Right lung (tissue), 5 donors: ENCODE measurements around the gene KIF27. TPM values are rescaled to one million over a fixed set of nuclear protein-coding genes. Genes with fewer than 3 reads are reported as not detected.
A peak's percentile ranks its signal among the peaks of the same experiment; 100 is the strongest.
"Not testable (repeated sequence)": the region's sequence is repeated elsewhere in the genome, so short reads cannot be mapped to it uniquely, and the experiment has no call there.

Experiments used
- DNase-seq, 2 donors: peaks; one replicate each; pipeline ENCODE4 v3.0.0-alpha.2; 2013
- polyA plus RNA-seq, 5 donors: library from polyadenylated mRNA; unstranded; fragments of 120-200 nt; gene quantifications; one replicate each; pipeline versions ENCODE4 v1.2.1 to v1.2.3, GENCODE V29; 2013; ENCODE audit warnings: inconsistent platforms in 1 of 5, low replicate concordance in 1 of 5; ENCODE audit not compliant: insufficient read length in 5 of 5, insufficient read depth in 1 of 5

KIF27 gene
- polyA plus RNA-seq, 5 donors, result 12.9 to 22.5 (median 21.0) TPM

GRCh38 chr9:83932851-83933250, 11.6 kb upstream of the KIF27 start:
- DNase-seq, result no peak

- DNase-seq, result no peak
Measured at GRCh38 chr9:83932011-83932410, 10.8 kb upstream of the KIF27 start.

DNA sequence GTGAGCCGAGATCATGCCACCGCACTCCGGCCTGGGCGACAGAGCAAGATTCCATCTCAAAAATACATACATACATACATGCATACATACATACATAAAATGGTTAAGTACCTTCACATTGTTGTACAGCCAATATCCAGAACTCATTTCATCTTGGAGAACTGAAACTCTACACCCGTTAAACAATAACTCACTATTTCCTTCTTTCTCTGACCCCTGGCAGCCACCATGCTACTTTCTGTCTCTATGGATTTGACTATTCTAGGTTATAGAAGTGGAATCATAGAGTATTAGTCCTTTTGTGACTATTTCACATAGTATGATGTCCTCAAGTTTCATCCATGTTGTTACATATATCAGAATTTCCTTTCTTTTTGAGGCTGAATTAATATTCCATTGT, 9.6 kb upstream of the KIF27 start:
- no peak for DNase-seq

DNA sequence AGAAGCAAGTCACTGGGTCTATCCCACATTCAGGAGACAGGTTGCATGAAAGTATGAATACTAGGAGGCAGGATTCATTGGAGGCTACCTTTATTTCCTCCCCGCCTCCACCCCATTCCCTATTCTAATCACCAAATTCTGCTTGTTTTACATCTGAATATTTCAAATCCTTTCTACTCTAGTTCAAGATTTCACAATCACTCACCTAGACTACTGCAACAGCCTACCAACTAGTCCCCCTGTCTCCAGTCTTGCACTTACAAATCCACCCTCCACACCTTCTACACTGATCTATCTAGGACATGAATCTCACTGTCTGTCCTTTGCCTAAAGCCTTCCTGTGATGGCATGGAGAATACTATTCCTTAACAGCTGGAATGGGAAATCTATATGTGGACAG, 6.4 kb upstream of the KIF27 start:
- DNase-seq, result no peak

DNA sequence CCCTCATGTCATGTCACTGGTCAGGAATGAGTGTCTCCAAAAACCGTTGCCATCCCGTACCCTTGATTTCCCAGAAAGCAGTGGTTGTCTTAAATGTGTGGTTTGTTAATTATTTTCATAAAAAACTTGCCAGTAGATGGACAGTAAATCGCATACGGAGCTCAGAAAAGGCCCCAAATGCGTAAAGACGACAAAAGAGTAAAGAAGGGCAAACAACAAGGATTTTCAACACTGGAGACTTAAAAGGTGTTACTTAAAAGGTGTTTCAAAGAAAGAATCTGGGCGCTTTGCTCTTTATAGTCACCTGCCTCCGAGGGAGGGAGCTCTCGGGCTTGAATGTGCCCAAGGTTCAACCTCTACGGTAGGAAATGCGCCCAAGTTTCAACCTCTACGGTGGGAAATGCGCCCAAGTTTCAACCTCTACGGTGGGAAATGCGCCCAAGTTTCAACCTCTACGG, 734 bp downstream of the KIF27 start:
- DNase-seq, result no peak

- no peak for DNase-seq
Measured at GRCh38 chr9:83919111-83919510, 2.1 kb downstream of the KIF27 start.

GRCh38 chr9:83912194-83912593, 9.0 kb downstream of the KIF27 start:
- not testable (repeated sequence) for DNase-seq

- DNase-seq, result no peak
Measured at GRCh38 chr9:83906144-83906543, 15.1 kb downstream of the KIF27 start.

GRCh38 chr9:83900615-83901014, 20.6 kb downstream of the KIF27 start:
- not testable (repeated sequence) for DNase-seq

GRCh38 chr9:83894301-83894700, 26.9 kb downstream of the KIF27 start:
- DNase-seq, result not testable (repeated sequence)

GRCh38 chr9:83886498-83886897, 34.7 kb downstream of the KIF27 start:
- DNase-seq, result not testable (repeated sequence)

- not testable (repeated sequence) for DNase-seq
Measured at GRCh38 chr9:83885559-83886240, 35.5 kb downstream of the KIF27 start.

DNA sequence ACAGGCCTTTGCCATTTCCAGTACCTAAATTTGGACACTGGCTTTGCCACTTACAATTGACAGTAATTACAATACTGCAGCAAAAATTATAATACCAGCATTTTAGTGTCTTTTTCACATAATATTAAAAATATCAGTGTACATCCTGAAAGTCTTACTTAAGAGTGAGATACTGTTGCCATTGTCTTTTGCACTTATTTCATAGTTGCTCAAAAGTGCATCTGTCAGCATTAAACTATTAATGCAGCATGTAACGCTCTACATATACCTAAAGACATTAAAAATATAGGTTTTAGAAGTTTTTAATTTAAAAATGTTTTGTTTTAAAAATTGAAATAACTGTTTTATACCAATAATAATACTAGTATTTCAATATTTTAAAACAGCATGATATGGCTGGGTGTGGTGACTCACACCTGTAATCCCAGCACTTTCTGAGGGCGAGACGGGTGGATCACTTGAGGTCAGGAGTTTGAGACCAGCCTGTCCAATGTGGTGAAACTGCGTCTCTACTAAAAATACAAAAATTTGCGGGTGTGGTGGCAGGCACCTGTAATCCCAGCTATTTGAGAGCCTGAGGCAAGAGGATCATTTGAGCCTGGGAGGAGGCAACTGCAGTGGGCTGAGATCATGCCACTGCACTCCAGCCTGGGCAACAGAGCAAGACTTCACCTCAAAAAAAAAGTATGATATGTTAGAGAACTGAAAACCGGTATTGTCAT, 39.4 kb downstream of the KIF27 start:
- not testable (repeated sequence) for DNase-seq

DNA sequence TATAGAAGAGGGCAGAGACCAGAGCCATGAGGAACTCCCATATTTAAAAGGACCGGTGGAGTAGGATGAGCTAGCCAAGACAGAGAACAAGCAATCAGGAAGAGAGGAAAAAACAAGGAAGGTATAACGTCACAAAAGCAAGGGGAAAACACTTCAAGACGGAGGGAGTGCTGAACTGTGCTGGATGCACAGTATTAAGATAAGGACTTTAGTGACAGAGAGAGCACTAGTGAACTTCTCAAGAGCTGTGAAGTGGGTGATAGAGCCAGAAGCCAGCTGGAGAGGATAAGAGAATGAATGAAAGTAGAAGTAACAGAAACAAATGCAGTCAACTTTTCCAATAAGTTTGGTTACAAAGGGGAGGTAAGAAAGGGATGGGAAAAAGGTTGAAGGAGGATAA, 45.7 kb downstream of the KIF27 start:
- not testable (repeated sequence) for DNase-seq

- DNase-seq, result not testable (repeated sequence)
Measured at GRCh38 chr9:83849895-83850294, 71.3 kb downstream of the KIF27 start.

DNA sequence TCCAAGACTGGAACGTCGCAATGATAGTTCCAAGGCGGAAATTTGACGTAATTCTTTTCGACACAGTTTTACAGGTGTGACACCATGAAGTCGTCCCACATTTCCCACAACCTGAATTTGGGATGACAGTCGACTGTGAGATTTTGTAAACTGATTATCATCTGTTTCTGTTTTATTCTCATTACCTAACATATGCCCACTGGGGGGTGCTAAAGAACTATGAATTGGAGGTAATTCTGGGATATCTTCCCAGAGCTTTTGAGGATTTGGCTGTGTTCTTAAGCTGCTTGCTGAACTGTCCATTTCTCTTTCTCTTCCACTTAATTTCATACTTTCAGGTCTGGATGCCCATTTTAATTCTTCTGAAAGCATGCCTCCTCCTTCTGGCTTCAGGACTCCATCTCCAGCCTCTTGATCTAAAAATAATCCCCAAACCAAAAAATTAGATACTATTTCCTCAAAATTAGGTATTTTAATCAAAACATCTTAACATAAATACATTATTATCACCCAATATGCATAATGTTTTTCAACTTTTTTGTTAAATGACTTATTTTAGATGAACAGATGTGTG, 84.1 kb downstream of the KIF27 start:
- DNase-seq, result not testable (repeated sequence)

GRCh38 chr9:83830426-83831071, 90.7 kb downstream of the KIF27 start:
- not testable (repeated sequence) for DNase-seq

DNA sequence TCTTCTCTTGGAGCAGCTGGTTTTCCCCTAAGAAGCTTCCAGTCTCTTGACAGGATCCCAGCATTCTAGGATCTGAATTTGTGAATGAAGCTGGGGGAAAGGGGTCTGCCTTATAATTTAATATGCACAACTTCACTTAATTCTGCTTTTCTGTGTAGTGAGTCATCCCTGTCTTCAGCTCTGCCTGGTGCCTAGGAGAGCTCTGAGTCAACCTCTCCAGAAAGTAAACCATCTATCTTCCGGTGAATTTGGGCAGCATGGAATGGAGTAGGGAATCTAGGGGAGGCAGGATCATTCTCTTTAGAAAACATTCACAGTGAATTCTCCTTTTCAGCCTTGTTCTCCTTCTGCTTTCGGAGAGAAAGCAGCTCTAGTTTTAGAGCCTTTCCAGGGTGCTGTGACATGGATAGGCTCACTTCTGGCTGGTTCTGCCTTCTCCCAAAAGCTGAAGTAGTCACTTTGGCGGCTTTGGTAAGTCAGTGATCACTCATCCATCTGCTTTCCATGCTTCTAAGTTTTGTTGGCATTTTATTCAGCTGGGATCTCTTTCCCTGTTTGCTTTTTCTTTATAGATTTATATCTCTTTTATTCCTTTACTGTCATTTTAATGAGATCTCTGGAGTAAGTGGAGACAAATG, 96.1 kb downstream of the KIF27 start:
- DNase-seq, result not testable (repeated sequence)

DNA sequence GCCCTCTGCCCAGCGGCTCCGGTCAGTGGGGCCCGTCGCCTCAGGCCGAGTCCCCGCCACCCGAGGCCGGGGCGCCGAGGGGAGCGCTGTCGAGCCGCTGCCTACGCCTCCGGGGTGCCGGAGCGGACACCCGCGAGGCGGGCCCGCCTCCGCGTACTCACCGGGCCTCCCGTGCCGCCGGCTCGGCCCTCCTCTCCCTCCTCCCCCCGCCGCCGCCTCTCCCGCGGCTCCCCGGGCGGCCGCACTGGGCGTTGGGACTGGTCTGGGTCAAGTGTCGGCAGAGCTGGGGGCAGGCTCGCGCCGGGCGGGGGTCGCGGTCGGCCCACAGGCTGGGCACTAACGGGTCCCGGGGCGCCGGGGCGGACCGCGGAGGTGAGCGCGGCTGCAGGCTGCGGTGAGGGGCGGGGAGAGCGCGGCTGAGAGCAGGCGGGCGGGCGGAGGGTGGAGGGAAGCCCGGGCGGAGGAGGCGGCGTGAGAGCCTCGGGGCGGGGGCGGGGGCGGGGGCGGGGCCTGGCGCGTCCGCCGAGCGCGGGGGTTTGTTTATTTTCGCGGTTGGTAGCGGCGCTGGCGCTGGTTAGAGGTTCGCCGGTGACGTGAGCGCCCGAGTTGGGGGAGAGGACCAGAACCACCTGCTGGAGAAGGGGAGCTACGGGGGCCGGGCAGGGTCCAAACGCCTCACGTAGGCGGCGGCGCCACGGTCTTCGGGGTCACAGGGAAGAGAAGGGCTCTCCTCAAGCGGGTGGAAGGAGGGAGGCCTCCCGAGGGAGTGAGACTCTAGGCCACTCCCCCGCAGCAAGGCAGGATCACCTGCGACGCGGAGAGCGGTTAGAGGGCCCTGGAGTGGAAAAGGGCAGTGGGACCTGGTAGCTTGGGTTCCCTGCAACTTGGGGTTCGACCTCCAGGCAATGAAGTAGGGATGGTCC, 103.6 kb downstream of the KIF27 start, which contains the start of gene GKAP1:
TSS of gene GKAP1 (minus strand) at position 414 of the 923 bp plus-strand sequence. CDS start 11,252 bp downstream, outside the sequence.
- DNase-seq, result peak; percentile 43 to 52

DNA sequence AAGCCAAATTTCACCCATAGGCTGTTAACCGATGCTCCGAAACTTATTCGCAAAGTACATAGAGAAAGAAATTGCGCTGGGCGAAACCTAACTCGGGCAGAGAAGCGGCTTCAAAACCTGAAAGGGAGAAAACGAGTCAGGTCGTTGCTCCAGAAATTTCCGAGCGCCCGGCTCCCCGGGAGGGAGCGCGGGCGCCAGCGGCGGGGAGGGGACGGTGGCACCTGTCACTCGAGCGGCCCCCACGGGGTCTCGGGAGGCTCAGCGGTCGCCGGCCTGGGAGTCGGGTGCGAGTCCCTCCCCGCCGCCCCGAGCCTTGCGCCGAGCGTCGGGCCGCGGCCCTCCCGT, 104.2 kb downstream of the KIF27 start:
- DNase-seq, result not testable (repeated sequence)

DNA sequence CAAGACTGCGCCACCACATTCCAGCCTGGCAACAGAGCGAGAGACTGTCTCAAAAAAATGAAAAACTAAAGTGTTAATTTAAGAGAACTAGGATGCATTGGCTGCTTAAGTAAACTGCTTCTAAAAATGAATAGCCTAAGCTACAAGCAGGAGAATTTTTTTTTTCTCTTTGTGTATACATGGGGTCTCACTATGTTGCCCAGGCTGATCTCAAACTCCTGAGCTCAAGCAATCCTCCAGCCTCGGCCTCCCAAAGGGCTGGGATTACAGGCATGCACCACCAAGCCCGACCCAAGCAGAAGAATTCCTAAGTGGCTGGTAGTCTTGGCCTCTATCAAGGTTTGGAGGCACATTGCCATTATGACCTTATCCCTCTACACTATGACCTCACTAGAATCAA, 106.1 kb downstream of the KIF27 start:
- DNase-seq, result not testable (repeated sequence)
